GM19438 (cell line): ENCODE results near the gene DHCR24.

Experiments
- ATAC-seq: cut with Tn5 transposase; IDR thresholded peaks from one replicate; pipeline ENCODE4 v1.9.1; 2021; ENCODE audit warnings: low read depth; ENCODE audit not compliant: unreplicated experiment

The DHCR24 gene

GRCh38 chr1:54848134-54848948 is 38.7 kb downstream of the DHCR24 start:
- no peak for ATAC-seq

GRCh38 chr1:54846716-54847284 is 40.2 kb downstream of the DHCR24 start:
- ATAC-seq, result no peak

- no peak for ATAC-seq
These were observed 40.7 kb downstream of the DHCR24 start for GRCh38 chr1:54846301-54846700.

GRCh38 chr1:54845772-54846171 is 41.2 kb downstream of the DHCR24 start:
- no peak for ATAC-seq

GRCh38 chr1:54844564-54844963 is 42.4 kb downstream of the DHCR24 start:
- no peak for ATAC-seq

- no peak for ATAC-seq
These were observed 43.5 kb downstream of the DHCR24 start for GRCh38 chr1:54843449-54843848.

- ATAC-seq, result no peak
These were observed 44.0 kb downstream of the DHCR24 start for GRCh38 chr1:54842963-54843362.

GRCh38 chr1:54842206-54842915 is 44.6 kb downstream of the DHCR24 start:
- no peak for ATAC-seq

GRCh38 chr1:54839824-54840223 is 47.2 kb downstream of the DHCR24 start:
- no peak for ATAC-seq

- ATAC-seq, result no peak
These were observed 48.3 kb downstream of the DHCR24 start for GRCh38 chr1:54838565-54839180.

GRCh38 chr1:54837002-54837853 is 49.8 kb downstream of the DHCR24 start:
- ATAC-seq, result no peak

GRCh38 chr1:54836594-54836993 is 50.4 kb downstream of the DHCR24 start:
- no peak for ATAC-seq

GRCh38 chr1:54835970-54836369 is 51.0 kb downstream of the DHCR24 start:
- ATAC-seq, result no peak

- no peak for ATAC-seq
These were observed 51.7 kb downstream of the DHCR24 start for GRCh38 chr1:54835131-54835898.

GRCh38 chr1:54834007-54834541 is 52.9 kb downstream of the DHCR24 start:
- no peak for ATAC-seq

- no peak for ATAC-seq
These were observed 53.9 kb downstream of the DHCR24 start for GRCh38 chr1:54833121-54833520.

- no peak for ATAC-seq
These were observed 60.7 kb downstream of the DHCR24 start for GRCh38 chr1:54826226-54826816.

GRCh38 chr1:54825696-54826095 is 61.3 kb downstream of the DHCR24 start:
- no peak for ATAC-seq

GRCh38 chr1:54823670-54824069 is 63.3 kb downstream of the DHCR24 start:
- no peak for ATAC-seq
